BE2C (cell line): ENCODE data around the gene VANGL2.

Experiments
- DNase-seq: peaks from one replicate; pipeline ENCODE4 v3.0.0-alpha.2; 2020
- H3K27me3 ChIP-seq: fragments of 250-450 bp; sonication (Bioruptor Pico); 2 replicates; pipeline ENCODE4 v1.5.1; 2020; ENCODE audit warnings: mild to moderate bottlenecking
- H3K36me3 ChIP-seq: fragments of 250-450 bp; sonication (Bioruptor Pico); 2 replicates; pipeline ENCODE4 v1.5.1; 2020; ENCODE audit warnings: mild to moderate bottlenecking
- H3K4me1 ChIP-seq: fragments of 250-450 bp; sonication (Bioruptor Pico); 2 replicates; pipeline ENCODE4 v1.5.1; 2020
- H3K4me3 ChIP-seq: 2 replicates; pipeline ENCODE4 v1.5.1; 2011; ENCODE audit warnings: low read depth, low read length
- H3K9me3 ChIP-seq: fragments of 250-450 bp; sonication (Bioruptor Pico); 2 replicates; pipeline ENCODE4 v1.5.1; 2020
- TF ChIP-seq, protein P1 (sequence below): IDR thresholded peaks from 2 replicates; pipeline ENCODE4 v1.5.1; 2012; ENCODE audit warnings: mild to moderate bottlenecking, low read depth, low read length

Gene VANGL2

DNA sequence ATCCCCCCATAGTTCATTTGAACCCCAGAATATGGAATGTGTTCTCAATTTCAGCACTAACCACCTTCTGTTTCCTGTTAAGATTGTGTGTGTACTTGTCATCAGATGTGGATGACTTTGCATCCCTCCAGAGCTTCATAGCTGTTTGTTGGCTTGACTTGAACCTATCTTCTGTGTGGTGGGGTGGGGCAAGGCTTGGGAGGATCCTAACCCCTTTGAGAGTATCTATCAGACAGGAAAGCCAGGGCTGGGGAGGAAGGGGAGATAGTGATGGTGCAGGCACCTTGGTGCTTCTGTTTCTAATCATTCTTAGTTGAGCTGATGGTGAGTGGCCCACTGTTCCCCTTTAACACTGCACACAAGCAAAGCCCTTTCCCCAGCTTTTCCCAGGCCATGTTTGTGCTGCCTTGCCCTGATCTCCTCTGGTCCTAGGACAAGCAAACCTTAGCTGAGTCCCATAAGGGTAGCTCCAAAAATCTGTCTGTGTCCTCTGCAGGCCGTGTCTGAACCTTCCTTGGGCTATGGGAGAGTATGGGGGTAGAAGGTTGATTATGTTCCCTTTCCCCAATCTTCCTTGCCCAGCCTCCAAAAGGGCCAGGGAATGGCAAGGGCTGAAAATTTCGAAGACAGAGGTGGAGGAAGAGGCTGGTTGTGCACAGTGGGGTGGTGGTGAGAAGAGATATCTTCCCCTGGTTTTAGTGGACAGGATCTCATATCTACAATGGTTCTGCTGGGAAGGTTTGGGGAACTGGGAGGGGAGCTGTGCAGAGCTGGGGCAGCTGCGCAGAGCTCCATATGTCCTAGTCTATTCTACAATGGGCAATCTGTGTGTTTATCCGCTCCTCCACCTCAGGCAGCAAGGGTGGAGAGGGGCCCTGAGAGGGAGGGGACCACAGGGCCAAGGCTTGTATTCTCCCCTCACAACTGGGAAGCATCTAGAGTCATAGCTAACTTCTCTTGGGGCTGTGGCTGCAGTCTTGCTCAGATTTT, 32.1 kb upstream of the VANGL2 start:
- Histone ChIP-seq H3K27me3 (no peaks in the 10 kb centered on the region), H3K4me1 (no peaks in the 10 kb centered on the region), H3K9me3 (no peaks in the 10 kb centered on the region), H3K36me3 (no peaks in the 10 kb centered on the region), H3K4me3 (no peak overlapping the region)
- TF ChIP-seq, protein P1, sequence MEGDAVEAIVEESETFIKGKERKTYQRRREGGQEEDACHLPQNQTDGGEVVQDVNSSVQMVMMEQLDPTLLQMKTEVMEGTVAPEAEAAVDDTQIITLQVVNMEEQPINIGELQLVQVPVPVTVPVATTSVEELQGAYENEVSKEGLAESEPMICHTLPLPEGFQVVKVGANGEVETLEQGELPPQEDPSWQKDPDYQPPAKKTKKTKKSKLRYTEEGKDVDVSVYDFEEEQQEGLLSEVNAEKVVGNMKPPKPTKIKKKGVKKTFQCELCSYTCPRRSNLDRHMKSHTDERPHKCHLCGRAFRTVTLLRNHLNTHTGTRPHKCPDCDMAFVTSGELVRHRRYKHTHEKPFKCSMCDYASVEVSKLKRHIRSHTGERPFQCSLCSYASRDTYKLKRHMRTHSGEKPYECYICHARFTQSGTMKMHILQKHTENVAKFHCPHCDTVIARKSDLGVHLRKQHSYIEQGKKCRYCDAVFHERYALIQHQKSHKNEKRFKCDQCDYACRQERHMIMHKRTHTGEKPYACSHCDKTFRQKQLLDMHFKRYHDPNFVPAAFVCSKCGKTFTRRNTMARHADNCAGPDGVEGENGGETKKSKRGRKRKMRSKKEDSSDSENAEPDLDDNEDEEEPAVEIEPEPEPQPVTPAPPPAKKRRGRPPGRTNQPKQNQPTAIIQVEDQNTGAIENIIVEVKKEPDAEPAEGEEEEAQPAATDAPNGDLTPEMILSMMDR = no peak
- DNase-seq = no peak

DNA sequence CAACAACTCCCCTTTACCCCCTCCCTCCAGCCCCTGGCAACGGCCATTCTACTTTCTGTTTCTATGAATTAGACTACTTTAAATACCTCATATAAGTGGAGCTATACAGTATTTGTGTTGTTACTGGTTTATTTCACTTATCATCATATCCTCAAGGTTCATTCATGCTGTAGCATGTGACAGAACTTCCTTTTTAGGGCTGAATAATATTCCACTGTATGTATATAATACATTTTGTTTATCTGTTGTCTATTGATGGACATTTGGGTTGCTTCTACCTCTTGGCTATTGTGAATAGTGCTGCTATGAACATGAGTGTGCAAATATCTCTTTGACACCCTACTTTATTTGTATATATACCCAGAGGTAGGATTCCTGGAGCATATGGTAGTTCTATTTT, 31.3 kb upstream of the VANGL2 start:
- no peak for DNase-seq
- Histone ChIP-seq H3K9me3 (no peaks in the 10 kb centered on the region), H3K4me1 (no peaks in the 10 kb centered on the region), H3K27me3 (no peaks in the 10 kb centered on the region), H3K36me3 (no peaks in the 10 kb centered on the region), H3K4me3 (no peak overlapping the region)
- TF ChIP-seq, protein P1 = no peak

DNA sequence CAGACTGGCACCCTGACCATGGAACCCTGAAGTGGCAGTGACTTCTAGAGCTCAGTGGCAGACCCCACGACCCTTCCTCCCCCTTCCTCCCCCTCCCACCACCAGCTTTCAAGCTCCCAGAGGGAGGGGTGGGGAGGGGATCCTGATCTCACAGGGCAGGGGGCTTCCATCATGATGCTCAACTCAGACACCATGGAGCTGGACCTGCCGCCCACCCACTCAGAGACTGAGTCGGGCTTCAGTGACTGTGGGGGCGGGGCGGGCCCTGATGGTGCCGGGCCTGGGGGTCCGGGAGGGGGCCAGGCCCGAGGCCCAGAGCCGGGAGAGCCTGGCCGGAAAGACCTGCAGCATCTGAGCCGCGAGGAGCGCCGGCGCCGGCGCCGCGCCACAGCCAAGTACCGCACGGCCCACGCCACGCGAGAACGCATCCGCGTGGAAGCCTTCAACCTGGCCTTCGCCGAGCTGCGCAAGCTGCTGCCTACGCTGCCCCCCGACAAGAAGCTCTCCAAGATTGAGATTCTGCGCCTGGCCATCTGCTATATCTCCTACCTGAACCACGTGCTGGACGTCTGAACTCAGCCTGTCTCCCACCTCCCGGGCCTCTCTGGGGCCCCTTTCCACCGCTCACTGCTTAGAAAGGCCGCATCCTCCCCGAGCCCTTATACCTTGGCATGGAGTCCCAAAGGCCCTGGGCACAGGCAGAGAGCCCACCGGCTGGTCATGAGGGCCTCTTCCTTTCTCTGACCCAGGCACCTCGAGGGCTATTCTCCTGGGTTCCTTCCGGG, 29.6 kb upstream of the VANGL2 start:
- Histone ChIP-seq H3K36me3 (no peaks in the 10 kb centered on the region), H3K27me3 (no peaks in the 10 kb centered on the region), H3K4me1 (no peaks in the 10 kb centered on the region), H3K9me3 (no peaks in the 10 kb centered on the region), H3K4me3 (no peak overlapping the region)
- TF ChIP-seq, protein P1 = no peak
- no peak for DNase-seq

DNA sequence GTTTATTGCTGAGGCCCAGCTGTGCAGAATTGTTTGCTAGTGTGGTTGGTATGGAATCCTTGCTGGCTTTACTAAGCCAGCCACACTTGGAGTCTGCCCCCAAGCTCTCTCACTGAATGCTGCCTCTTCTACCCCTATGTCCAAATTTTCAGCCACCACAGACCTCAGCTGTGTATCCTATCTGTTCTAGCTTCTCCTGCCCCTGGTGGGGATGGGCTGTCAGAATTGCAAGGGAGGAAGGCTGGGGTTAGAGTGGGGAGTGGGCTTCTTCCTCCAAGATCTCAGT, 29.1 kb upstream of the VANGL2 start:
- Histone ChIP-seq H3K36me3 (no peaks in the 10 kb centered on the region), H3K27me3 (no peaks in the 10 kb centered on the region), H3K4me1 (no peaks in the 10 kb centered on the region), H3K9me3 (no peaks in the 10 kb centered on the region), H3K4me3 (no peak overlapping the region)
- TF ChIP-seq, protein P1 = no peak
- no peak for DNase-seq

DNA sequence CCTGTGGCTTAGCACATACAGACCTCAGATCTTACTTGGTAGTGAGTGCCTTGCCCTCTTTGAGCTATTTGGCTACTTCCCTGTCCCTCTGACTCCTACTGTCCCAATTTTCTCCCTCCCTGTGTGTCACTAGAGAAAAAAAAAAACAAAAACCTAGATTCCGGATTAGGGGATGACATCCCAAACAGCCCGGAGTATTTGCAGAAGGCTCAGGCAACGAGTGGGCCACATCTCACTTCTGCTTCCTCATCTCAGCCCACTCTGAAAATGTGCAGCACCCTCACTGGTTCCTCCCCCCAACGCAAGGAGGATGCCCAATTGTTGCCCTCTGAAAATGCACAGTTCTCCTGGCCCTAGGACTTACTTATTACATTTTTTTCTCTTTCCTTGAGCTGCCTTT, 28.6 kb upstream of the VANGL2 start:
- H3K36me3 ChIP-seq = no peaks in the 10 kb centered on the region
- H3K4me1 ChIP-seq = no peaks in the 10 kb centered on the region
- H3K27me3 ChIP-seq = no peaks in the 10 kb centered on the region
- DNase-seq = no peak
- H3K4me3 ChIP-seq = no peak overlapping the region
- TF ChIP-seq, protein P1 = no peak
- no peaks in the 10 kb centered on the region for H3K9me3 ChIP-seq

DNA sequence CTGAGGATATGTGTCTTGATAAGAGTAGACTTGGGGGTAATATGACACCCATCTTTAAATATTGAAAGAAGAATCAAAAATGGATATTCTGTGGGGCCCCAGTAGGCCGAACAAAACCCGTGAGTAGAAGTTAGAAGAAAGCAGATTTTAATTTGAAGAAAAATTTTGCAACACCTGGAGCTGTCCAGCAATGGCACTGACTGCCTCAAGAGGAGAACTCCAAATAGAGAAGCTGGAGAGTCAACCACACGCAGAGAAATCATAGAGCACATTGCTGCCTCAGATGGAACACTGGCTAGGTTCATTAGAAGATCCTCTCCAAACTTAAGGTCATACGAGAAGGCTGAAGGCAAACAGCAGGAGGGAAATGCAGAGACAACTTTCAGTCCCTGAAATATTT, 26.7 kb upstream of the VANGL2 start:
- DNase-seq = no peak
- TF ChIP-seq, protein P1 = no peak
- Histone ChIP-seq H3K4me3 (no peak overlapping the region), H3K9me3 (no peaks in the 10 kb centered on the region), H3K4me1 (no peaks in the 10 kb centered on the region), H3K27me3 (no peaks in the 10 kb centered on the region), H3K36me3 (no peaks in the 10 kb centered on the region)
